B cell (primary cell): ENCODE data around the gene ADAMTS2. TPM values are rescaled to one million over a fixed set of nuclear protein-coding genes. Genes with fewer than 3 reads are reported as not detected.

Experiments
- ATAC-seq: fragments of 200-7000 bp; cut with Tn5 transposase; one replicate; pipeline ENCODE4 v1.10.0; 2021; ENCODE audit warnings: low read depth, mild to moderate bottlenecking, moderate number of reproducible peaks, moderate library complexity
- CTCF ChIA-PET: fragments of 350-600 bp; sonication (Branson Sonifier 250); formaldehyde crosslinking; loops from one replicate; lab custom pipeline; 2021; ENCODE audit warnings: antibody characterized with exemption, inconsistent platforms; lab: Charles Lee
- POLR2A ChIA-PET: fragments of 350-600 bp; sonication (Branson Sonifier 250); formaldehyde crosslinking; loops from one replicate; lab custom pipeline; 2021; ENCODE audit warnings: antibody characterized with exemption; lab: Charles Lee
- DNase-seq: peaks from one replicate; pipeline ENCODE4 v3.0.0; 2013
- H2AFZ ChIP-seq: 2 replicates; pipeline ENCODE4 v1.6.1; 2012; ENCODE audit warnings: mild to moderate bottlenecking, low read depth, low read length; ENCODE audit not compliant: insufficient read depth, poor library complexity, severe bottlenecking
- H3K27ac ChIP-seq, 2 donors: 1 replicate in 1 of 2; 2 replicates in 1 of 2; pipeline ENCODE4 v1.5.1; 2012 to 2013; ENCODE audit warnings: low read length in 2 of 2, mild to moderate bottlenecking in 2 of 2, moderate library complexity in 1 of 2
- H3K27me3 ChIP-seq, 4 experiments: fragments of 200-600 bp in 1 of 4; sonication (generic) in 1 of 4; replicated peaks in 1 of 4; 1 replicate in 2 of 4; 2 replicates in 2 of 4; pipeline versions ENCODE4 v1.6.1 to v1.7.0; 2013 to 2016; ENCODE audit warnings: low read length in 3 of 4, mild to moderate bottlenecking in 2 of 4, mixed read lengths in 1 of 4, moderate library complexity in 1 of 4; ENCODE audit not compliant: insufficient read depth in 4 of 4, control insufficient read depth in 3 of 4; ENCODE audit errors: control extremely low read depth in 1 of 4
- H3K36me3 ChIP-seq, 2 experiments: replicated peaks in 1 of 2; 1 replicate in 1 of 2; 2 replicates in 1 of 2; pipeline versions ENCODE4 v1.6.1 to v1.7.1; 2013; ENCODE audit warnings: low read length in 1 of 2; ENCODE audit not compliant: insufficient read depth in 2 of 2, control insufficient read depth in 1 of 2; ENCODE audit errors: control extremely low read depth in 1 of 2, extremely low read depth in 1 of 2
- H3K4me1 ChIP-seq, 2 donors: fragments of 200-600 bp in 1 of 2; sonication (generic) in 1 of 2; 1 replicate in 1 of 2; 2 replicates in 1 of 2; pipeline versions ENCODE4 v1.5.1 to v1.6.1; 2013 to 2017; ENCODE audit warnings: low read length in 2 of 2; ENCODE audit not compliant: control insufficient read depth in 2 of 2, insufficient read depth in 2 of 2
- H3K4me2 ChIP-seq: replicated peaks from 2 replicates; pipeline ENCODE3; 2012; ENCODE audit warnings: mild to moderate bottlenecking, low read depth, low read length; ENCODE audit not compliant: poor library complexity, severe bottlenecking
- H3K4me3 ChIP-seq, 5 experiments: fragments of 200-600 bp in 1 of 5; sonication (generic) in 1 of 5; 1 replicate in 3 of 5; 2 replicates in 2 of 5; pipeline versions ENCODE4 v1.5.1 to v1.7.0; 2011 to 2016; ENCODE audit warnings: low read length in 4 of 5, mild to moderate bottlenecking in 4 of 5, low read depth in 2 of 5, control low read depth in 1 of 5, moderate library complexity in 1 of 5; ENCODE audit not compliant: insufficient read depth in 1 of 5; ENCODE audit errors: control extremely low read depth in 1 of 5, extremely low read depth in 1 of 5
- H3K79me2 ChIP-seq: fragments of 200-600 bp; sonication (generic); one replicate; pipeline ENCODE4 v1.6.0; 2016; ENCODE audit warnings: low read length; ENCODE audit not compliant: control insufficient read depth, insufficient read depth
- H3K9ac ChIP-seq: fragments of 200-600 bp; sonication (generic); 2 replicates; pipeline ENCODE4 v1.6.1; 2017; ENCODE audit warnings: mild to moderate bottlenecking, low read length, moderate library complexity
- H3K9me3 ChIP-seq, 3 donors: one replicate each; pipeline versions ENCODE4 v1.6.1 to v1.7.1; 2013; ENCODE audit warnings: low read length in 2 of 3; ENCODE audit not compliant: control insufficient read depth in 2 of 3, insufficient read depth in 1 of 3; ENCODE audit errors: control extremely low read depth in 1 of 3
- H4K20me1 ChIP-seq: 2 replicates; pipeline ENCODE4 v1.6.0; 2012; ENCODE audit warnings: mild to moderate bottlenecking, low read length; ENCODE audit not compliant: insufficient read depth, control insufficient read depth, poor library complexity, severe bottlenecking
- H3K27ac Mint-ChIP-seq: one replicate; pipeline ENCODE4 v1.8.0; 2021; ENCODE audit warnings: mixed read lengths
- H3K27me3 Mint-ChIP-seq: one replicate; pipeline ENCODE4 v1.8.0; 2021; ENCODE audit warnings: mixed read lengths
- H3K4me1 Mint-ChIP-seq: one replicate; pipeline ENCODE4 v1.8.0; 2021; ENCODE audit warnings: mixed read lengths
- H3K4me3 Mint-ChIP-seq: one replicate; pipeline ENCODE4 v1.8.0; 2021; ENCODE audit warnings: mixed read lengths
- H3K9me3 Mint-ChIP-seq: one replicate; pipeline ENCODE4 v1.8.0; 2022; ENCODE audit warnings: mixed read lengths; ENCODE audit not compliant: insufficient read depth
- CTCF ChIP-seq: fragments of 200-600 bp; IDR thresholded peaks from one replicate; pipeline ENCODE4 v1.8.0; 2022; ENCODE audit warnings: antibody characterized with exemption, mild to moderate bottlenecking
- EZH2 ChIP-seq: IDR thresholded peaks from 2 replicates; pipeline ENCODE4 v1.6.1; 2012; ENCODE audit warnings: borderline replicate concordance, low read depth, mild to moderate bottlenecking, moderate library complexity, low read length; ENCODE audit not compliant: insufficient read depth, poor library complexity, severe bottlenecking
- WGBS: methylation state at CpG from one replicate; pipeline ENCODE4 v1.1.5; 2013; ENCODE audit warnings: missing lambda C conversion rate; ENCODE audit not compliant: insufficient coverage; 5-methylcytosine and 5-hydroxymethylcytosine counted together
- intact Hi-C: fragments of 100-400 bp; cut with micrococcal nuclease; formaldehyde crosslinking; loops from one replicate; pipeline ENCODE4 v1.10.0; 2022
- polyA plus RNA-seq: library from polyadenylated mRNA; depleted of rRNA; stranded (reverse); fragments of >200 nt; gene quantifications from 2 replicates; pipeline ENCODE4 v1.2.3, GENCODE V29; 2012
- total RNA-seq, 2 donors: library from RNA; stranded (reverse); fragments of 120-200 nt in 1 of 2; gene quantifications; 1 replicate in 1 of 2; 2 replicates in 1 of 2; pipeline versions ENCODE4 v1.2.3 to v1.2.4, GENCODE V29; 2013 to 2022

ADAMTS2 gene
- total and polyA plus RNA-seq, 2 donors (not counting 1 experiment from before 2014, with no cell fraction given): not detected

GRCh38 chr5:179314606-179315355 lies 30.5 kb downstream of the ADAMTS2 start:
- Histone ChIP-seq H3K79me2 (no peaks in the 10 kb centered on the region), H3K27me3 (no peaks in the 10 kb centered on the region), H3K4me1 (no peaks in the 10 kb centered on the region), H3K36me3 (no peaks in the 10 kb centered on the region), H3K9me3 (peaks cover 0 to 16% (median 0%) of the 10 kb centered on the region in 3 donors), H3K4me2 (no peak overlapping the region), H2AFZ (no peak overlapping the region), H4K20me1 (no peaks in the 10 kb centered on the region), H3K9ac (no peak overlapping the region), H3K4me3 (no peak overlapping the region), H3K27ac (no peak overlapping the region)
- no peak for ATAC-seq
- DNase-seq: no peak
- intact Hi-C loops: no loop called here
- 94% methylated on average over 9 of the region's 12 CpGs for WGBS
- H3K9me3 Mint-ChIP-seq: no peaks in the 10 kb centered on the region
- no peak for TF ChIP-seq EZH2
- TF ChIP-seq CTCF: no peak
- H3K27ac Mint-ChIP-seq: no peak overlapping the region
- ChIA-PET POLR2A (no interaction called here), CTCF (no interaction called here)
- peaks cover 4% of the 10 kb centered on the region for H3K27me3 Mint-ChIP-seq
- no peaks in the 10 kb centered on the region for H3K4me1 Mint-ChIP-seq
- H3K4me3 Mint-ChIP-seq: no peak overlapping the region

- Mint-ChIP-seq H3K4me3 (no peak overlapping the region), H3K9me3 (no peaks in the 10 kb centered on the region), H3K4me1 (no peaks in the 10 kb centered on the region), H3K27ac (no peak overlapping the region), H3K27me3 (peaks cover 4% of the 10 kb centered on the region)
- Histone ChIP-seq H4K20me1 (no peaks in the 10 kb centered on the region), H3K4me1 (no peaks in the 10 kb centered on the region), H3K4me2 (no peak overlapping the region), H3K36me3 (no peaks in the 10 kb centered on the region), H3K9me3 (peaks cover 0 to 19% (median 0%) of the 10 kb centered on the region in 3 donors), H3K9ac (no peak overlapping the region), H3K4me3 (no peak overlapping the region), H2AFZ (no peak overlapping the region), H3K27ac (no peak overlapping the region), H3K27me3 (no peaks in the 10 kb centered on the region), H3K79me2 (no peaks in the 10 kb centered on the region)
- ChIA-PET CTCF (no interaction called here), POLR2A (no interaction called here)
- DNase-seq (no peak), ATAC-seq (no peak)
- no peak for TF ChIP-seq EZH2
- no peak for TF ChIP-seq CTCF
- intact Hi-C loops: no loop called here
- WGBS: 95% methylated on average over 29 of the region's 31 CpGs
These were observed 31.3 kb downstream of the ADAMTS2 start for GRCh38 chr5:179313849-179314521.
